ENCODE measurements around the gene NR1D2.

- TF ChIP-seq ZBTB4 (CRISPR knock-in tag; IDR thresholded peaks at IDR 0.05; ENCODE audit: borderline replicate concordance) = no peak
- no peak for TF ChIP-seq MXI1 (IDR thresholded peaks at IDR 0.05; ENCODE audit: borderline replicate concordance, low read depth, low read length)
- TF ChIP-seq PRDM15 (CRISPR knock-in tag; IDR thresholded peaks at IDR 0.05) = no peak
Observed at GRCh38 chr3:24017305-24017704, 72.2 kb downstream of the NR1D2 start.

All from HepG2 (cell line).